Astrocyte (in vitro differentiated cells and primary cell): ENCODE measurements around the gene SEC22A. TPM values are rescaled to one million over a fixed set of nuclear protein-coding genes. Genes with fewer than 3 reads are reported as not detected.

Source experiments
- DNase-seq: peaks from one replicate; pipeline ENCODE4 v3.0.0-alpha.2; 2010; ENCODE audit warnings: low read depth
- FAIRE-seq: peaks from 2 replicates; lab custom pipeline; 2011; peaks lifted over from hg19 to GRCh38; lab: Jason Lieb, UNC
- H2AFZ ChIP-seq: 2 replicates; pipeline ENCODE4 v1.6.0; 2012; ENCODE audit warnings: low read depth, low read length, inconsistent platforms
- H3K27ac ChIP-seq: 2 replicates; pipeline ENCODE4 v1.5.1; 2011; ENCODE audit warnings: low read depth, low read length, inconsistent platforms
- H3K27me3 ChIP-seq: 2 replicates; pipeline ENCODE4 v1.6.0; 2011; ENCODE audit warnings: low read length, inconsistent platforms; ENCODE audit not compliant: insufficient read depth
- H3K36me3 ChIP-seq: 2 replicates; pipeline ENCODE4 v1.5.1; 2011; ENCODE audit warnings: low read length, inconsistent platforms; ENCODE audit not compliant: insufficient read depth
- H3K4me1 ChIP-seq: 2 replicates; pipeline ENCODE4 v1.5.1; 2011; ENCODE audit warnings: low read length, inconsistent platforms; ENCODE audit not compliant: insufficient read depth
- H3K4me2 ChIP-seq: 2 replicates; pipeline ENCODE4 v1.6.0; 2012; ENCODE audit warnings: low read length, inconsistent platforms
- H3K4me3 ChIP-seq: 2 replicates; pipeline ENCODE4 v1.5.1; 2011; ENCODE audit warnings: low read depth, mild to moderate bottlenecking, low read length, inconsistent platforms; ENCODE audit not compliant: insufficient read depth
- H3K79me2 ChIP-seq: 2 replicates; pipeline ENCODE4 v1.6.0; 2012; ENCODE audit warnings: mild to moderate bottlenecking, low read length, inconsistent platforms; ENCODE audit not compliant: insufficient read depth
- H3K9ac ChIP-seq: 2 replicates; pipeline ENCODE4 v1.6.0; 2012; ENCODE audit warnings: mild to moderate bottlenecking, low read length, inconsistent platforms
- H3K9me3 ChIP-seq: 2 replicates; pipeline ENCODE4 v1.5.1; 2012; ENCODE audit warnings: low read depth, mild to moderate bottlenecking, low read length, inconsistent platforms; ENCODE audit not compliant: insufficient read depth
- H4K20me1 ChIP-seq: 2 replicates; pipeline ENCODE4 v1.6.0; 2012; ENCODE audit warnings: low read length, inconsistent platforms; ENCODE audit not compliant: insufficient read depth
- H3K27ac Mint-ChIP-seq: one replicate; pipeline ENCODE4 v1.8.0; 2021; ENCODE audit warnings: mild to moderate bottlenecking, mixed read lengths; ENCODE audit not compliant: unreplicated experiment
- H3K27me3 Mint-ChIP-seq: one replicate; pipeline ENCODE4 v1.8.0; 2021; ENCODE audit warnings: low read depth, mixed read lengths; ENCODE audit not compliant: unreplicated experiment
- H3K36me3 Mint-ChIP-seq: one replicate; pipeline ENCODE4 v1.8.0; 2021; ENCODE audit warnings: low read depth, mixed read lengths; ENCODE audit not compliant: unreplicated experiment
- H3K4me1 Mint-ChIP-seq: one replicate; pipeline ENCODE4 v1.8.0; 2021; ENCODE audit warnings: low read depth, mixed read lengths; ENCODE audit not compliant: unreplicated experiment
- H3K4me3 Mint-ChIP-seq: one replicate; pipeline ENCODE4 v1.8.0; 2021; ENCODE audit warnings: mild to moderate bottlenecking, moderate library complexity, mixed read lengths; ENCODE audit not compliant: unreplicated experiment
- H3K9me3 Mint-ChIP-seq: one replicate; pipeline ENCODE4 v1.8.0; 2021; ENCODE audit warnings: mild to moderate bottlenecking, mixed read lengths; ENCODE audit not compliant: unreplicated experiment
- CTCF ChIP-seq: IDR thresholded peaks from 2 replicates; pipeline ENCODE4 v1.5.1; 2011; ENCODE audit warnings: low read depth, mild to moderate bottlenecking, inconsistent platforms, low read length, moderate library complexity; ENCODE audit not compliant: insufficient read depth
- EZH2 ChIP-seq: IDR thresholded peaks from 2 replicates; pipeline ENCODE4 v1.6.1; 2012; ENCODE audit warnings: mild to moderate bottlenecking, low read length, inconsistent platforms; ENCODE audit not compliant: insufficient read depth
- total RNA-seq: library from RNA; stranded (reverse); gene quantifications from 2 replicates; pipeline ENCODE4 v1.2.1, GENCODE V29; 2021

SEC22A gene
- total RNA-seq, 1 donor from 2014 or later = 10.9 TPM

GRCh38 chr3:123261666-123262065, 59.9 kb downstream of the SEC22A start:
- Histone ChIP-seq H3K27me3 (no peaks in the 10 kb centered on the region), H3K4me2 (no peak overlapping the region), H3K9ac (no peak overlapping the region), H3K79me2 (no peaks in the 10 kb centered on the region), H3K9me3 (no peaks in the 10 kb centered on the region), H3K27ac (no peak overlapping the region), H3K4me1 (no peaks in the 10 kb centered on the region), H4K20me1 (no peaks in the 10 kb centered on the region), H2AFZ (no peak overlapping the region), H3K4me3 (no peak overlapping the region), H3K36me3 (no peaks in the 10 kb centered on the region)
- H3K27ac Mint-ChIP-seq = no peak overlapping the region
- no peak overlapping the region for H3K4me3 Mint-ChIP-seq
- no peaks in the 10 kb centered on the region for H3K27me3 Mint-ChIP-seq
- no peak for FAIRE-seq
- no peaks in the 10 kb centered on the region for H3K9me3 Mint-ChIP-seq
- no peaks in the 10 kb centered on the region for H3K36me3 Mint-ChIP-seq
- H3K4me1 Mint-ChIP-seq = peaks cover 2% of the 10 kb centered on the region
- TF ChIP-seq CTCF = no peak
- no peak for TF ChIP-seq EZH2
- no peak for DNase-seq

GRCh38 chr3:123262226-123262625, 60.5 kb downstream of the SEC22A start:
- DNase-seq (no peak), FAIRE-seq (no peak)
- no peaks in the 10 kb centered on the region for H3K36me3 Mint-ChIP-seq
- Histone ChIP-seq H3K4me2 (no peak overlapping the region), H2AFZ (no peak overlapping the region), H3K36me3 (no peaks in the 10 kb centered on the region), H3K9ac (no peak overlapping the region), H3K4me1 (no peaks in the 10 kb centered on the region), H3K4me3 (no peak overlapping the region), H4K20me1 (no peaks in the 10 kb centered on the region), H3K79me2 (no peaks in the 10 kb centered on the region), H3K27me3 (no peaks in the 10 kb centered on the region), H3K9me3 (no peaks in the 10 kb centered on the region), H3K27ac (no peak overlapping the region)
- H3K27me3 Mint-ChIP-seq = no peaks in the 10 kb centered on the region
- TF ChIP-seq CTCF = no peak
- TF ChIP-seq EZH2 = no peak
- no peak overlapping the region for H3K27ac Mint-ChIP-seq
- no peak overlapping the region for H3K4me3 Mint-ChIP-seq
- H3K4me1 Mint-ChIP-seq = peaks cover 2% of the 10 kb centered on the region
- H3K9me3 Mint-ChIP-seq = no peaks in the 10 kb centered on the region

- DNase-seq = no peak
- Histone ChIP-seq H4K20me1 (no peaks in the 10 kb centered on the region), H3K4me2 (no peak overlapping the region), H3K9ac (no peak overlapping the region), H3K27me3 (no peaks in the 10 kb centered on the region), H3K4me1 (no peaks in the 10 kb centered on the region), H3K27ac (no peak overlapping the region), H3K79me2 (no peaks in the 10 kb centered on the region), H3K4me3 (no peak overlapping the region), H2AFZ (no peak overlapping the region), H3K9me3 (no peaks in the 10 kb centered on the region), H3K36me3 (no peaks in the 10 kb centered on the region)
- no peak overlapping the region for H3K4me3 Mint-ChIP-seq
- TF ChIP-seq CTCF = no peak
- no peak for TF ChIP-seq EZH2
- no peaks in the 10 kb centered on the region for H3K27me3 Mint-ChIP-seq
- no peaks in the 10 kb centered on the region for H3K36me3 Mint-ChIP-seq
- FAIRE-seq = no peak
- H3K4me1 Mint-ChIP-seq = peaks cover 2% of the 10 kb centered on the region
- H3K27ac Mint-ChIP-seq = no peak overlapping the region
- H3K9me3 Mint-ChIP-seq = no peaks in the 10 kb centered on the region
Measured at GRCh38 chr3:123262868-123263267, 61.1 kb downstream of the SEC22A start.
